ENCODE measurements around the gene CCDC121.

GRCh38 chr2:27636766-27637165 lies 8.0 kb upstream of the CCDC121 start:
- TF ChIP-seq POLR2A (IDR thresholded peaks at IDR 0.05) = no peak
- TF ChIP-seq CTCF (IDR thresholded peaks at IDR 0.05) = no peak
- TF ChIP-seq EP300 (IDR thresholded peaks at IDR 0.05) = no peak
- no peak for TF ChIP-seq POLR2AphosphoS5 (IDR thresholded peaks at IDR 0.05)
